NCI-H526 (cell line): Measurements from ENCODE around the gene SLC1A2.

ENCODE experiments used
- DNase-seq, 2 experiments: peaks; one replicate each; lab custom pipeline; 2025; lab: John Stamatoyannopoulos, UW

The SLC1A2 gene

GRCh38 chr11:35302398-35302797, 117.0 kb downstream of the SLC1A2 start:
- no peak for DNase-seq

- no peak for DNase-seq
These were observed 121.0 kb downstream of the SLC1A2 start for GRCh38 chr11:35298369-35298768.

- DNase-seq = no peak
These were observed 123.6 kb downstream of the SLC1A2 start for GRCh38 chr11:35295751-35296150.

- no peak for DNase-seq
These were observed 125.7 kb downstream of the SLC1A2 start for GRCh38 chr11:35293699-35294098.

- DNase-seq = no peak
These were observed 126.3 kb downstream of the SLC1A2 start for GRCh38 chr11:35293035-35293434.

GRCh38 chr11:35292279-35292678, 127.1 kb downstream of the SLC1A2 start:
- peak in 1 of 2 experiments; percentile 4 for DNase-seq

- DNase-seq = no peak
These were observed 128.5 kb downstream of the SLC1A2 start for GRCh38 chr11:35290876-35291275.

- no peak for DNase-seq
These were observed 129.5 kb downstream of the SLC1A2 start for GRCh38 chr11:35289821-35290220.

- no peak for DNase-seq
These were observed 130.4 kb downstream of the SLC1A2 start for GRCh38 chr11:35288817-35289541.

GRCh38 chr11:35288309-35288708, 131.0 kb downstream of the SLC1A2 start:
- no peak for DNase-seq

GRCh38 chr11:35287344-35287890, 131.9 kb downstream of the SLC1A2 start:
- no peak for DNase-seq

- no peak for DNase-seq
These were observed 133.2 kb downstream of the SLC1A2 start for GRCh38 chr11:35286126-35286525.

GRCh38 chr11:35285471-35285870, 133.9 kb downstream of the SLC1A2 start:
- no peak for DNase-seq

- DNase-seq = no peak
These were observed 137.0 kb downstream of the SLC1A2 start for GRCh38 chr11:35282221-35282882.

GRCh38 chr11:35281169-35281688, 138.1 kb downstream of the SLC1A2 start:
- no peak for DNase-seq

- no peak for DNase-seq
These were observed 138.6 kb downstream of the SLC1A2 start for GRCh38 chr11:35280727-35281126.

GRCh38 chr11:35277827-35278226, 141.5 kb downstream of the SLC1A2 start:
- no peak for DNase-seq

- no peak for DNase-seq
These were observed 142.8 kb downstream of the SLC1A2 start for GRCh38 chr11:35276396-35277145.

- no peak for DNase-seq
These were observed 143.6 kb downstream of the SLC1A2 start for GRCh38 chr11:35275786-35276170.

- DNase-seq = no peak
These were observed 144.2 kb downstream of the SLC1A2 start for GRCh38 chr11:35274909-35275785.

- DNase-seq = no peak
These were observed 146.9 kb downstream of the SLC1A2 start for GRCh38 chr11:35272391-35272902.
